Neural cell (in vitro differentiated cells): ENCODE data around the gene KPNA4. TPM values are rescaled to one million over a fixed set of nuclear protein-coding genes. Genes with fewer than 3 reads are reported as not detected.

Experiments used
- H2AFZ ChIP-seq: fragments of 200-600, 300-800 bp; sonication (generic), shearing (Covaris generic); 2 replicates; pipeline ENCODE4 v1.6.0; 2014; ENCODE audit warnings: low read depth, mild to moderate bottlenecking, antibody characterized with exemption, low read length, moderate library complexity
- H3F3A ChIP-seq: fragments of 200-600 bp; shearing (Covaris generic); 2 replicates; pipeline ENCODE4 v1.6.1; 2016; ENCODE audit warnings: mild to moderate bottlenecking, moderate library complexity, mixed read lengths, antibody characterized with exemption, low read length; ENCODE audit not compliant: insufficient read depth, poor library complexity, severe bottlenecking
- H3K27ac ChIP-seq: fragments of 200-600, 300-800 bp; sonication (generic), shearing (Covaris generic); 2 replicates; pipeline ENCODE4 v1.5.1; 2014; ENCODE audit warnings: mild to moderate bottlenecking, low read length, moderate library complexity
- H3K27me3 ChIP-seq: fragments of 300-800, 200-600 bp; sonication (generic), shearing (Covaris generic); 2 replicates; pipeline ENCODE4 v1.6.0; 2014; ENCODE audit warnings: mild to moderate bottlenecking, low read depth, low read length, moderate library complexity; ENCODE audit not compliant: insufficient read depth
- H3K36me3 ChIP-seq: fragments of 300-800, 200-600 bp; sonication (generic), shearing (Covaris generic); 2 replicates; pipeline ENCODE4 v1.5.1; 2014; ENCODE audit warnings: mild to moderate bottlenecking, antibody characterized with exemption, low read length, moderate library complexity; ENCODE audit not compliant: insufficient read depth
- H3K4me2 ChIP-seq: fragments of 300-800, 200-600 bp; sonication (generic), shearing (Covaris generic); 2 replicates; pipeline ENCODE4 v1.6.0; 2014; ENCODE audit warnings: mild to moderate bottlenecking, low read length
- H3K4me3 ChIP-seq: fragments of 300-800, 200-600 bp; sonication (generic), shearing (Covaris generic); 2 replicates; pipeline ENCODE4 v1.5.1; 2014; ENCODE audit warnings: mild to moderate bottlenecking, low read length, moderate library complexity
- H3K79me2 ChIP-seq: fragments of 200-600 bp; shearing (Covaris generic); replicated peaks from 2 replicates; pipeline ENCODE4 v1.6.0; 2014; ENCODE audit warnings: mild to moderate bottlenecking, low read length, moderate library complexity; ENCODE audit not compliant: insufficient read depth
- H3K9ac ChIP-seq: fragments of 300-800, 200-600 bp; sonication (generic), shearing (Covaris generic); 2 replicates; pipeline ENCODE4 v1.6.1; 2016; ENCODE audit warnings: mild to moderate bottlenecking, low read length, mixed read lengths
- H3K9me2 ChIP-seq: fragments of 200-600 bp; shearing (Covaris generic); 2 replicates; pipeline ENCODE4 v1.6.1; 2016; ENCODE audit warnings: mild to moderate bottlenecking, low read length, mixed read lengths; ENCODE audit not compliant: insufficient read depth
- H3K9me3 ChIP-seq: fragments of 200-600, 300-800 bp; sonication (generic), shearing (Covaris generic); 2 replicates; pipeline ENCODE4 v1.6.1; 2016; ENCODE audit warnings: mild to moderate bottlenecking, mixed run types, low read length, moderate library complexity, mixed read lengths
- H4K20me1 ChIP-seq: fragments of 200-600 bp; shearing (Covaris generic); 2 replicates; pipeline ENCODE4 v1.6.1; 2016; ENCODE audit warnings: mild to moderate bottlenecking, mixed run types; ENCODE audit not compliant: insufficient read depth
- CTCF ChIP-seq: fragments of 450-650 bp; IDR thresholded peaks from 2 replicates; pipeline ENCODE4 v1.5.1; 2014; ENCODE audit warnings: antibody characterized with exemption, mild to moderate bottlenecking, moderate library complexity; ENCODE audit not compliant: poor library complexity, severe bottlenecking
- EP300 ChIP-seq: fragments of 450-650 bp; conservative IDR thresholded peaks from 2 replicates; pipeline ENCODE4 v1.6.1; 2014; ENCODE audit warnings: antibody characterized with exemption, mild to moderate bottlenecking, moderate library complexity; ENCODE audit not compliant: poor library complexity, severe bottlenecking
- EZH2 ChIP-seq: fragments of 200-600, 300-800 bp; shearing (Covaris generic), sonication (generic); IDR thresholded peaks from 2 replicates; pipeline ENCODE4 v1.6.1; 2014; ENCODE audit warnings: antibody characterized with exemption, low read length, borderline replicate concordance, mild to moderate bottlenecking; ENCODE audit not compliant: insufficient read depth, poor library complexity, severe bottlenecking
- MXI1 ChIP-seq: fragments of 450-650 bp; conservative IDR thresholded peaks from 2 replicates; pipeline ENCODE4 v1.6.1; 2014; ENCODE audit warnings: antibody characterized with exemption, mild to moderate bottlenecking; ENCODE audit not compliant: poor library complexity, severe bottlenecking
- POLR2AphosphoS5 ChIP-seq: IDR thresholded peaks from 2 replicates; pipeline ENCODE4 v1.6.1; 2012
- RAD21 ChIP-seq: fragments of 450-650 bp; conservative IDR thresholded peaks from 2 replicates; pipeline ENCODE4 v1.6.1; 2014; ENCODE audit warnings: antibody characterized with exemption, mild to moderate bottlenecking, moderate library complexity
- REST ChIP-seq: IDR thresholded peaks from 2 replicates; pipeline ENCODE4 v1.6.1; 2012; ENCODE audit warnings: borderline replicate concordance
- SMC3 ChIP-seq: fragments of 450-650 bp; conservative IDR thresholded peaks from 2 replicates; pipeline ENCODE4 v1.6.1; 2014; ENCODE audit warnings: antibody characterized with exemption, mild to moderate bottlenecking, moderate library complexity; ENCODE audit not compliant: poor library complexity
- TAF1 ChIP-seq: IDR thresholded peaks from 2 replicates; pipeline ENCODE4 v1.6.1; 2012; ENCODE audit warnings: low read depth
- polyA plus RNA-seq: library from polyadenylated mRNA; depleted of rRNA; stranded (reverse); fragments of >200 nt; gene quantifications from 2 replicates; pipeline ENCODE4 v1.2.3, GENCODE V29; 2014

KPNA4 gene
- polyA plus RNA-seq, 1 donor from 2014 or later, result 23.1 TPM

- no peak overlapping the region for H3K4me3 ChIP-seq
- no peaks in the 10 kb centered on the region for H3K9me3 ChIP-seq
- no peaks in the 10 kb centered on the region for H3K9me2 ChIP-seq
- no peaks in the 10 kb centered on the region for H3K36me3 ChIP-seq
- no peaks in the 10 kb centered on the region for H3K27me3 ChIP-seq
- H3K79me2 ChIP-seq, result no peaks in the 10 kb centered on the region
- H3K9ac ChIP-seq, result no peak overlapping the region
- H3F3A ChIP-seq, result no peaks in the 10 kb centered on the region
- no peak overlapping the region for H3K4me2 ChIP-seq
- no peak overlapping the region for H3K27ac ChIP-seq
- TF ChIP-seq TAF1, result no peak
- no peak for TF ChIP-seq POLR2AphosphoS5
- no peak for TF ChIP-seq MXI1
- TF ChIP-seq EP300, result no peak
- TF ChIP-seq RAD21, result no peak
- TF ChIP-seq SMC3, result no peak
- no peak for TF ChIP-seq REST
- no peak for TF ChIP-seq EZH2
- no peak for TF ChIP-seq CTCF
- no peak overlapping the region for H2AFZ ChIP-seq
- H4K20me1 ChIP-seq, result no peaks in the 10 kb centered on the region
These were observed 83.5 kb downstream of the KPNA4 start for GRCh38 chr3:160481856-160482255.

GRCh38 chr3:160480931-160481330 is 84.4 kb downstream of the KPNA4 start:
- no peaks in the 10 kb centered on the region for H4K20me1 ChIP-seq
- no peaks in the 10 kb centered on the region for H3K27me3 ChIP-seq
- H3K4me3 ChIP-seq, result no peak overlapping the region
- TF ChIP-seq POLR2AphosphoS5, result no peak
- no peak for TF ChIP-seq RAD21
- TF ChIP-seq REST, result no peak
- TF ChIP-seq CTCF, result no peak
- no peak overlapping the region for H3K4me2 ChIP-seq
- H3K9ac ChIP-seq, result no peak overlapping the region
- no peaks in the 10 kb centered on the region for H3K36me3 ChIP-seq
- no peaks in the 10 kb centered on the region for H3K9me3 ChIP-seq
- no peaks in the 10 kb centered on the region for H3K9me2 ChIP-seq
- H2AFZ ChIP-seq, result no peak overlapping the region
- no peaks in the 10 kb centered on the region for H3K79me2 ChIP-seq
- H3F3A ChIP-seq, result no peaks in the 10 kb centered on the region
- H3K27ac ChIP-seq, result no peak overlapping the region
